Right lobe of liver (tissue), 4 donors: ENCODE results near the gene RASSF5.

Experiments
- CTCF ChIP-seq, 4 donors: fragments of 200-600 bp in 3 of 4; fragments of 450-650 bp in 1 of 4; IDR thresholded peaks; one replicate each; pipeline versions ENCODE4 v1.5.1 to v1.8.0; 2016 to 2022; ENCODE audit warnings: antibody characterized with exemption in 4 of 4, mild to moderate bottlenecking in 2 of 4
- POLR2A ChIP-seq: fragments of 450-650 bp; IDR thresholded peaks from one replicate; pipeline ENCODE4 v1.6.1; 2017; ENCODE audit warnings: antibody characterized with exemption, mild to moderate bottlenecking
- donor health status: DM: no; HTN: no; CAD: no.
- donor health status: DM: no; HTN: no; CAD: no.
- donor health status: DM: no; HTN: yes; CAD: no.

- TF ChIP-seq CTCF (IDR thresholded peaks at IDR 0.05) (no peak), POLR2A (no peak)
These were observed 7.6 kb downstream of the RASSF5 start for GRCh38 chr1:206514813-206515387.
